GM12878 (cell line): ENCODE data around the gene ZYX. TPM values are rescaled to one million over a fixed set of nuclear protein-coding genes. Genes with fewer than 3 reads are reported as not detected.
A peak's percentile ranks its signal among the peaks of the same experiment; 100 is the strongest.

Experiments
- BRCA1 ChIP-seq: IDR thresholded peaks from 2 replicates; pipeline ENCODE4 v1.6.1; 2011; ENCODE audit warnings: low read depth, low read length, improper control_type of control experiment
- DPF2 ChIP-seq: fragments of 450-650 bp; IDR thresholded peaks from 2 replicates; pipeline ENCODE4 v1.6.1; 2017; ENCODE audit warnings: mild to moderate bottlenecking
- E2F8 ChIP-seq: fragments of 450-650 bp; IDR thresholded peaks from 2 replicates; pipeline ENCODE4 v1.6.1; 2018; ENCODE audit warnings: mild to moderate bottlenecking, low read depth, moderate library complexity; ENCODE audit not compliant: partially characterized antibody
- E4F1 ChIP-seq: fragments of 450-650 bp; IDR thresholded peaks from 2 replicates; pipeline ENCODE4 v1.6.1; 2018; ENCODE audit warnings: borderline replicate concordance, mild to moderate bottlenecking; ENCODE audit not compliant: partially characterized antibody
- IKZF2 ChIP-seq, 2 experiments: fragments of 450-650 bp; IDR thresholded peaks; 2 replicates each; pipeline ENCODE4 v1.6.1; 2017; ENCODE audit warnings: mild to moderate bottlenecking in 2 of 2, moderate library complexity in 2 of 2
- MLLT1 ChIP-seq: fragments of 450-650 bp; IDR thresholded peaks from 2 replicates; pipeline ENCODE4 v1.6.1; 2016; ENCODE audit warnings: mild to moderate bottlenecking
- NBN ChIP-seq: fragments of 450-650 bp; IDR thresholded peaks from 2 replicates; pipeline ENCODE4 v1.6.1; 2016
- NFXL1 ChIP-seq: fragments of 450-650 bp; IDR thresholded peaks from 2 replicates; pipeline ENCODE4 v1.6.1; 2017; ENCODE audit warnings: antibody characterized with exemption, mild to moderate bottlenecking, borderline replicate concordance
- PAX8 ChIP-seq: fragments of 450-650 bp; IDR thresholded peaks from 2 replicates; pipeline ENCODE4 v1.6.1; 2017; ENCODE audit warnings: mild to moderate bottlenecking, moderate library complexity
- PKNOX1 ChIP-seq: fragments of 450-650 bp; IDR thresholded peaks from 2 replicates; pipeline ENCODE4 v1.6.1; 2016; ENCODE audit warnings: mild to moderate bottlenecking
- POLR2A ChIP-seq: IDR thresholded peaks from 2 replicates; pipeline ENCODE4 v1.6.1; 2011; ENCODE audit warnings: low read depth, mild to moderate bottlenecking, low read length
- POLR2AphosphoS5 ChIP-seq: IDR thresholded peaks from 2 replicates; pipeline ENCODE4 v1.6.1; 2011; ENCODE audit warnings: mild to moderate bottlenecking, low read length, inconsistent platforms
- RFX5 ChIP-seq: IDR thresholded peaks from 2 replicates; pipeline ENCODE4 v1.6.1; 2011; ENCODE audit warnings: low read depth, low read length, improper control_type of control experiment
- SIX5 ChIP-seq: IDR thresholded peaks from 2 replicates; pipeline ENCODE4 v1.6.1; 2011; ENCODE audit warnings: mild to moderate bottlenecking, low read depth, low read length, moderate library complexity; ENCODE audit not compliant: severe bottlenecking
- USF2 ChIP-seq: IDR thresholded peaks from 2 replicates; pipeline ENCODE4 v1.6.1; 2011; ENCODE audit warnings: low read depth, low read length, improper control_type of control experiment, borderline replicate concordance
- ZBED1 ChIP-seq: IDR thresholded peaks from 2 replicates; pipeline ENCODE4 v1.6.1; 2016; ENCODE audit warnings: borderline replicate concordance
- ZBTB33 ChIP-seq: fragments of 450-650 bp; IDR thresholded peaks from 2 replicates; pipeline ENCODE4 v1.6.1; 2017; ENCODE audit warnings: mild to moderate bottlenecking
- ZNF24 ChIP-seq: fragments of 450-650 bp; IDR thresholded peaks from 2 replicates; pipeline ENCODE4 v1.6.1; 2017; ENCODE audit warnings: antibody characterized with exemption, mild to moderate bottlenecking
- ZNF274 ChIP-seq: IDR thresholded peaks from one replicate; pipeline ENCODE4 v1.8.0; 2011; ENCODE audit not compliant: insufficient read length, insufficient read depth
- ZSCAN29 ChIP-seq: fragments of 450-650 bp; IDR thresholded peaks from 2 replicates; pipeline ENCODE4 v1.6.1; 2017; ENCODE audit warnings: mild to moderate bottlenecking, moderate library complexity
- polyA plus RNA-seq, 11 experiments: library from polyadenylated mRNA; depleted of rRNA in 4 of 11; unstranded in 6 of 11; stranded (reverse) in 5 of 11; fragments of >200 nt; fragmentation: Nextera tagmentation in 4 of 11; fragmentation: Illumina TruSeq in 1 of 11; extraction: Ambion mirVana in 4 of 11; extraction: Trizol in 1 of 11; gene quantifications; 1 replicate in 1 of 11; 2 replicates in 10 of 11; pipeline versions ENCODE4 v1.2.1 to v1.2.3, GENCODE V29; 2011 to 2016; ENCODE audit warnings: inconsistent platforms in 2 of 11, missing spikeins in 2 of 11, low read depth in 1 of 11
- total RNA-seq, 4 experiments: library from RNA; depleted of rRNA in 3 of 4; stranded (reverse); fragments of >200 nt in 3 of 4; fragmentation: Illumina TruSeq in 1 of 4; extraction: Trizol in 1 of 4; gene quantifications; 2 replicates each; pipeline versions ENCODE4 v1.2.1 to v1.2.3, GENCODE V29; 2013 to 2021

Gene ZYX
- total and polyA plus RNA-seq, 10 of the 15 experiments (the other 5 are each of a cell fraction or from before 2014, with no cell fraction given), result 2.1 to 100 (median 27.6) TPM

GRCh38 chr7:143385891-143386781 is 5.0 kb downstream of the ZYX start (continued):
- TF ChIP-seq E4F1 (no peak), IKZF2 (IDR thresholded peaks at IDR 0.05) (peak; percentile 46 to 57; a peak in 3 of 4 replicates), ZBED1 (no peak), ZSCAN29 (no peak), USF2 (no peak), RFX5 (no peak), POLR2A (peak; percentile 36; the same call in 1 of the 2 replicates), PKNOX1 (no peak), ZNF274 (no peak), BRCA1 (no peak), SIX5 (no peak), NBN (peak; percentile 89), POLR2AphosphoS5 (no peak; the same call in 1 of the 2 replicates), PAX8 (no peak), MLLT1 (peak; percentile 85), NFXL1 (no peak), E2F8 (no peak), DPF2 (peak; percentile 30; the same call in 1 of the 2 replicates), ZBTB33 (peak; percentile 37; the same call in 1 of the 2 replicates), ZNF24 (no peak)
